Superior temporal gyrus (tissue), 1 donor: ENCODE measurements around the gene TBXAS1.
"Not testable (repeated sequence)": the region's sequence is repeated elsewhere in the genome, so short reads cannot be mapped to it uniquely, and the experiment has no call there.

Source experiments
- DNase-seq: peaks from one replicate; pipeline ENCODE4 v3.0.0-alpha.2; 2016; ENCODE audit errors: extremely low spot score

TBXAS1 gene

DNA sequence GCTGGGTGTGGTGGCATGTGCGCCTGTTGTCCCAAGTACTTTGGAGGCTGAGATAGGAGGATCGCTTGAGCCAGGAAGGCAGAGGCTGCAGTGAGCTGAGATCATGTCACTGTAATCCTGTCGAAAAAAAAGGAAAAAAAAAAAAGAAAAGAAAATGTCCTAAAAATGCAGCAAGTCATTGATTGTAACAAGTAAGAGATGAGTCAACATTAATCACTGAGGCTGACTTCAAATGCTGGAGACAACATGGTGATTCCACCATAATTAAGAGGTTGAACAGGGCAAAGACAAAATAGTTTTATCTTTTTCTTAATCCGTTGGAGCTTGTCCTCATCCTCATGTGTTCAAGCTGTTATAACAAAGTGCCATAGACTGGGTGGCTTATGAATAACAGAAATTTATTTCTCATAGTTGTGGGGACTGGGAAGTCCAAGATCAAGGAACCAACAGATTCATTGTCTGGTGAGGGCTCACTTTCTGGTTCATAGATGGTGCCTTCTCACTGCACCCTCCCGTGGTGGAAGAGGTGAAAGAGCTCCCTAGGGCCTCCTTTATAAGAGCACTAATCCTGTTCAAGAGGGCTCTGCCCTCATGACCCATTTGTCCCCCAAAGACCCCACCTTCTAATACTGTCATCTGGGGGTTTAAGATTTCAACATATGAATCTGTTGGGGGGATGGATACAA, 60.3 kb downstream of the TBXAS1 start:
- no peak for DNase-seq

DNA sequence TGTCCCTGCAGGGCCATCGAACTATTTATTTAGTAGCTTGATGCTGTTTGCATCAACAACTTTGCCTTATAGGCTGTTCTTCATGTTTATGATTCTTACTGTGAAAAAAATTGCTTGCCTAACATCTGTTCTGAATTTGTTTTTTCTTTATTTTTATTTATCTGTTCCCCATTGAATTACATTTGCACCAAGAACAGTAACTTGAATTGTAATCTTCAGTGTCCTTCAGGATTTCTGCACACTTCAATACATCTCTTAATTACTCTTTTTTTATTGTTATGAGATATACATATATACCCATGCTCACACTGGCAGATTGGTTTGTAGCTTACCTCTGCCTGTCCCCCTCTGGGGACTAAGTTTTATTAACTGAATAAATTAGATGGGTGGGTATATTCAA, 64.4 kb downstream of the TBXAS1 start:
- no peak for DNase-seq

DNA sequence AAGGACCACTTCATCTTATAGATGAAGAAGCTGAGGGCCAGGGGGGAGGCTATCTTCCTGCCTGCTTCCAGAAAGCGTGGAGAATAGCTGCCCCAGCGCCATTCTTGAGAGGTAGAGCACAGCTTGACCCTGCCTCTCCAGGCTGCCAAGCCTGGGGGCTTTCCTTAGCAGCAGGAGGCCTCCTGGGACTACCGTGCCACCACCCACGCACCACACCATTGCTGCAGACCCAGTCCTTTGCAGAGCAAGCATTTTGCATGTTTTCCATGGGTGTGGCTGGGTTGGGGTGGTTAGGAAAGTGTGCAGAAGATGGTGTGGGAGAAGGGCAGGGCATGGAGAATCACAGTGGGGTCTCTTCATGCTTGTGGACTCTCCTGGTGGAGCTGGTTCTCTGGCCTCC, 64.9 kb downstream of the TBXAS1 start:
- DNase-seq: no peak

DNA sequence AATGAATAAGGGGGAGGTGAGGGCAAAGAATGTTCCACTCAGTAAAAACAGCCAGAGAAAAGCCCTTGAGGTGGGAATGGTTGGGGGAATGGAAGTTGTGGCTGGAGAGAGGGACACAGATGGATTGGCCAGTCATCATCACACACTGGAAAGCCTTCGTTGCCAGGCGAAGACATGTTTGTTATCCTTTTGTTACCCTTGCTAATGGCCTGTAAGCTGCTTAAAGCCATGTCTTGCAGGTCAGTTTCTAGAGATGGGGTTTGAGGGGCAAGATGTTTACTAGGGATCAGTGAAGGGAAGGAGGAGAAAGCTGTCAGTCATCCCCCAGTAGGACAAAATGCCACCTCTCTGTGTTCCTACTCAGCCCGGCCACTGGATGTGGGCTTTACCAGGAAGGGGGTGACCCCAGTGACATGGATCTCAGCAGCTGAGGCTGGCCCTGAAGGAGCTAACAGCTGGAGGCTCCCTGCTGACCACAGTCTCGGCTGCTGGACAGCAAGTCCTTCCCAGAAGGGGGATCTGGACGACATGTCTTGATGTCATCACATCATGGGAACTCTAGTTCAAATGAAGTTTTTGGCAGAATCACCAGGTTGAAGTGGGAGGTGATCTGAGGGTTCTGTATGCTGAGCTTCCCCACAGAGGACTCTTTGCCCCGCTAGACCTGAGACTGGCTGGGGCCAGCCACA, 66.2 kb downstream of the TBXAS1 start:
- DNase-seq: no peak

DNA sequence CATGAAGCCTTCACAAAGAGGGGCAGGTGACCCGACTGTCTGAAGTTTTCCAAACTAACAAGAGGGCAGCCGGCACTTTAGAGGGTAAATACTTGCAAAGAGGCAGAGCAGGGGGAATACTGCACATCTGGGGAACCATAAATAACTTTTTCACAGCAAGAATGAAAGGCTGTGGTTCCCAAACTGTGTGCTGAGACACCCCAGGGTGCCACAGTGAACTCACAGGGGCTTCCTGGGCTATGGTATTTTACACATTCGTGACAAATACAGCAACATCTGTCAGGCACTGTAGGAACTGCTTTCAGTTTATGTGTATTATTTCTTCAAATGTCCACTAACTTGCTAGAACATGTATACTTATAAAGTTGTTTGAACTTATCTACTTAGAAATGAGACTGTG, 67.2 kb downstream of the TBXAS1 start:
- no peak for DNase-seq

DNA sequence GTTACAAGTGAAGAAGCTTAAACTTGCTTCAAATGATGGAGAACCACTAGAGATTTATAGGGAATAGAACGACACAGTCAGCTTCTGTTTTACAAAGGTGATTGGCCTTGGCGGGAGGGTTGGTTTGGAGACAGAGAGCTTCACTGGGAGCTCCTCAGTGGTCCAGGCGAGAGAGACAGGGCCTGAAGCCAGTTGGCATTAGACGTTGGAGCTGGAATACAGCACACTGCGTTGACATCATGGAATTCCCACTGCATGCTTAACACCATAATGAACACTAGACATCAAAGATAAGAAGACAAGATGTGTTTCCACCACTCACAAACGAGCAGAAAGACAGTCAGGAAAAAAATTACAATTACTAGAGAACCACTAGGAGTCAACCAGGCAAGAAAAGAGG, 67.8 kb downstream of the TBXAS1 start:
- DNase-seq: no peak

DNA sequence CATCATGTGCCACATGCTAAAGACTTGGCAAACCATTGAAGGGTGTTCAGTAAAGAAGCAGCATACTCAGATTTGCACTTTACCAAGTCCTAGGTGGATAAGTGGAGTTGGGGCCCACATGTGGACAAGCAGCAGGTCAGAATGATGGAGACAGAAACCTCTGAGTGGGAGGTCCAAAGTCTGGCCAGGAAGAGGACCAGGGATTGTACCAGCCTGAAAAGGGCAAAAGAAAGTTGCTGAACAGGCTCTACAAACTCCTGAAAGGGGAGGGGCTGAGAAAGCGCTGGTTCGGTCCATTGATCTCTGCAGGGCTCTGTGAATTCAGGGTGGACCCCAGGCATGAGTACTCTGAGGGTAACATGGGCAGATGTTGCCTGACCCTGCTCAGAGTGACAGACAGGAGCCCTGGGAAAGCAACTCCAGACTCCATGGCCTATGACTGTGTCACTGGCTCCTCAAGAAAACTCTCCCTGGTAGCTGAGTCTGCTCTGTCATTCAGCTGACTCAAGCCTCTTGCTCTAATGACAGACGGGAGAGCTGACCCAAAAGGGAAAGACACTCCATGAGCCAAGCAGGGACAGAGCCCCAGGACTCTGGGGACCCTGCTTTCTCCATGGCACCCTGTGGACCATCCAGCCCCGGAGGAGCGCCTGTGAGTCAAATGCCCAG, 68.5 kb downstream of the TBXAS1 start:
- DNase-seq: no peak

DNA sequence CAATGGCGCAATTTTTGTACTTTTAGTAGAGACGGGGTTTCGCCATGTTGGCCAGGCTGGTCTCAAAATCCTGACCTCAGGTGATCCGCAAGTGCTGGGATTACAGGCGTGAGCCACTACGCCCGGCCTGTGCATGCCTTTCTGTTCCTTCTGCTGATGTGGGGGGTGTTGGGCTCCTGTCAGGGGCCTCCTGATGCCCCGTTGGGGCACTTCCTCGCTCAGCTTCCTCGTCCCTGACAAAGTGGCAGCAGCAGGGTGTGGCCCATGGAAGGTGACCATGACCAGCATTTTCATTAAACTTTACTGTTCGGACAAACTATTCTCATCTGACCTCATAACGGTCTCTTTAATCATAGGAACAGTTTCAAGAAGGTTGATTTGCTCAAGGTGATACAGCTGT, 69.4 kb downstream of the TBXAS1 start:
- DNase-seq: no peak

DNA sequence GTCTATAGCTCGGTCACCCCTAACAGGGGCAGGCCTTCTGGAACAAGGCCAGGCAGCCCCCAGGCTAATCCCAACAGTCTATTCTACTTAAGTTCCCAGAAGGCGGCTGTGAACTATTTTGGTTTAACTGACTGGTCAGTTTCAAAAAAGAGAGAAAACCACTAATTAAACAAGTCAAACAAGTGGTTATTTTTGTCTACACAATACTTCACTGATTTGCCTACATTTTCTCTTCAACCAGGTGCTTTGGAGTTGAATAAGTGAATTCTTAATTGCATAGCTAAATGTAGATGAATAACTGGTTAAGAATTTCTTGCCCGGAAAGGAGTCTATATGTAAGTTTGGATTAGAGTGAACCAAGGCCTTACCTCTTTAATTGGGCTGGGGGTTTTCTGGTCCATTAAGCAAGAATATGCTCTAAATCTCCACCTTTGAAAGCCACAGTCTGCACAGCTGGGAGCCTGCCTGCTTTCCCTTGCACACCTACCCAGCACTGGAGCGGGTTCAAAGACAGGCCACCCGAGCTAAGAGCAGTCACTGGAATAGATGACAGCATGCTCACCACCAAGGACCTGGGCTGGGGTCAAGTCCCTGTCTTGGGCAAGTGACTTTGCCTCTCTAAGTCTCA, 70.4 kb downstream of the TBXAS1 start:
- no peak for DNase-seq

DNA sequence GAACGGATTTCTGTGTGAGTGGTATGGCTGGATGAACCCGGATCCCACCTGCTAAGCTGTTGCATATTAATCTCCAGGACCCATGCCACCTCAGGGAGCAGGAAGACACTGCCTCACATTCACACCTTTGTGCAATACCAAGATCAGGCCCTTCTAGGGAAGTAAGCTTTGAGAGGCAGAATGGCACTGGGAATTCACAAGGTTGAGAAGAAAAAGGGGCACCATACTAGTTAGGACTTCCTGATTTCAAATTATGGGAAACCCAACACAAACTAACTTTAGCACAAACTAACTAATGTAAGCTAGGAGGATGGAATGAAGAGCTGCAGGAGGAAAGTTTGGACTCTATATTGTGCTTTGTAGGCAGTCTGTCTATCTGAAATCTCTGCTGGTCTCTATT, 71.3 kb downstream of the TBXAS1 start:
- DNase-seq: no peak

DNA sequence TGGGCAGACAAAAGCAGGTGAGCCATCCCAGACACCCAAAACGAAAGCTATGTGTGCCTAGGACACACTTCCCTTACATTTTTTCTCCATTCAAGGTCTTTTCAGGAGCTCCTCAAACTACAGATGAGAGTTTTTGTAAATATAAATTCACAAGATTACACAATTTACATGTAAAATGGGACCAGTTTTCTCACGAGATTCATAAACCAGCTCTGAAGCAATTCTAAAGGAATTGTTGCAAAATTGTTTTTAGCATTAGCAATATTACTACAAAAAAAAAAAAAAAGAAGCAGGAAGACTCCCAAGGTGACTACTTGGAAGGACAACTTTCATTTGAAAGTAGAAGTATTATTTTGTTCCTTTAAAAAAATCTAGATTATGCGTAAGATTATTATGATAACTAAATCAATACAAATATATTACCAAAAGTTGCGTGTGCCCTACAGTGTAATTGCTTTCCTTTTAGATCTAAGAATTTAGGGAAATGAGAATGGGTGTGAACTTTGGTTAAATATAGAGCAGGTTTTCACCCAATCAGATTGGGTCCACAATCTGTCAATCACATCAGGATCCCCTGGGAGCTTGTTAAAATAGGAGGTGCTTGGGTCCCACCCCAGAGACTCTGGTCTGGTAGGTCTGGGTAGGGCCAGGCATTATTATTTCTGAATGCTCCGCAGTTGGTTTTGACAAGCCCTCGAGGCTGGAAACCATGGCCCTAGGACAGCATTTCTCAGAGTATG, 72.2 kb downstream of the TBXAS1 start:
- DNase-seq: no peak

DNA sequence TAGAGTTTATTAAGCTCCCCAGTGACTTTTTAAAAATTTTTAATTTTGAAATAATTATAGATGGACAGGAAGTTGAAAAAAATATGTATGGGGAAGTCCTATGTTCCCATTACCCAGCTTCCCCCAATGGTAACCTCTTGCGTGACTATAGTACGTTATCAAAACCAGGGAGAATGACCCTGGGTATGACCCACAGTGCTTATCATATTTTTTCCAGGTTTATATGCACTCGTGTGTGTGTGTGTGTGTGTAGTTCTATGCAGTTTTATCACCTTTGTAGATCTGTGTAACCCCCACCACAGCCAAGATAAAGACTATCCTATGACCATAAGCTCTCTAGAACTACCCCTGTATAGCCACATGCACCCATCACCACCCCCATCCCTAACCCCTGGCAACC, 72.8 kb downstream of the TBXAS1 start:
- no peak for DNase-seq

DNA sequence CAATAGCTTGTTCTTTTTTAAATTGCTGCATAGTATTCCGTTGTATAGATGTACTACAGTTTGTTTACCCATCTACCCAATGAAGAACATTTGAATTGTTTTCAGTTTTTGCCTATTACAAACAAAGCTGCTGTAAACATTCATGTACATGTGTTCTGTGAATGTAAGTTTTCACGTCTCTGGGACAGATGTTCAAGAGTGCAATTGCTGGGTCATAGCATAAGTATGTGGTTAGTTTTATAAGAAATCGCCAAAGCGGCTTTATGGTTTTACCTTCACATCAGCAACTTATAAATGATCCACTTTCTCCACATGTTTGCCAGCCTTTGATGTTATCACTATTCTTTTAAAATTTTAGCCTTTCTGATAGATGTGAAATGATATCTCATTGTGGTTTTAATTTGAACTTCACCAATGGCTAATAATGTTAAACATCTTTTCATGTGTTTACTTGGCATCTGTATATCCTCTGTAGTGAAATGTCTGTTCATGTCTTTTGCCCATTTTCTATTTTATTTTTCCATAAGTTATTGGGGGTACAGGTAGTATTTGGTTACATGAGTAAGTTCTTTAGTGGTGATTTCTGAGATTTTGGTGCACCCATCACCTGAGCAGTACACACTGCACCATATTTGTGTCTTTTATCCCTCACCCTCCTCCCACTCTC, 73.5 kb downstream of the TBXAS1 start:
- no peak for DNase-seq

DNA sequence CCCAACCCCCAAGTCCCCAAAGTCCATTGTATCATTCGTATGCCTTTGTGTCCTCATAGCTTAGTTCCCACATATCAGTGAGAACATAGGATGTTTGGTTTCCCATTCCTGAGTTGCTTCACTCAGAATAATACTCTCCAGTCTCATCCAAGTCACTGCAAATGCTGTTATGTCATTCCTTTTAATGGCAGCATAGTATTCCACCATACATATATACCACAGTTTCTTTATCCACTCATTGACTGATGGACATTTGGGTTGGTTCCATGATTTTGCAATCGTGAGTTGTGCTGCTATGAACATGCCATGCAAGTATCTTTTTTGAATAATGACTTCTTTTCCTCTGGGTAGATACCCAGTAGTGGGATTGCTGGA, 74.0 kb downstream of the TBXAS1 start:
- DNase-seq: not testable (repeated sequence)

DNA sequence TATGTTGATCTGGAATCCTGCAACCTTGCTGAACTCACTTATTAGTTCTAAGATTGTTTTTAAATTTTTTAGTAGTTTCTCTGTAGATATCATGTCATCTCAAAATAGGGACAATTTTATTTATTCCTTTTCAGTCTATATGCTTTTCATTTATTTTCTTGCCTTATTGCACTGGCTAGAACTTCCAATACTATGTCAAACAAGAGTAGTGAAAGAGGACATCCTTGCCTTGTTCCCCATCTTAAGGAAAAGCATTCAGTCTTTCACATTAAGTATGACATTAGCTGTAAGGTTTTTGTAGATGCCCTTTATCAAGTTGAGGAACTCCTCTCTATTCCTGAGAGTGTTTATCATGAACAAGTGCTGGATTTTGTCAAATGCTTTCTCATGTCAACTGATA, 77.8 kb downstream of the TBXAS1 start:
- DNase-seq: no peak

DNA sequence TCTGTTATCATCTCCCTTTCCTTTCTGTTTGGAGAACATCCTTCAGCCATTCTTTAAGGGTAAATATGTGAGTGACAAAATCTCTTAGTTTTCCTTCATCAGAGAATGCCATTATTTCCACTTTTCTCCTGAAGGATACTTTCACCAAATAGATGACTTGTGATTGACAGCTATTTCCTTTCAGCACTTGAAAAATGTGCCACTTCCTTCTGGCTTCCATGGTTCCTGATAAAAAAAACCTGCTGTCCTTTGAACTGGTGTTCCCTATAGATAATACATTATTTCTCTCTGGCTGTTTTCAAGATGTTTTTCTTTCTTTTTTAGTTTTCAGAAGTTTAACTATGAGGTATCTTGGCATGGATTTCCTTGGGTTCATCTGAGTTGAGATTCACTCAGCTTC, 79.7 kb downstream of the TBXAS1 start:
- no peak for DNase-seq

DNA sequence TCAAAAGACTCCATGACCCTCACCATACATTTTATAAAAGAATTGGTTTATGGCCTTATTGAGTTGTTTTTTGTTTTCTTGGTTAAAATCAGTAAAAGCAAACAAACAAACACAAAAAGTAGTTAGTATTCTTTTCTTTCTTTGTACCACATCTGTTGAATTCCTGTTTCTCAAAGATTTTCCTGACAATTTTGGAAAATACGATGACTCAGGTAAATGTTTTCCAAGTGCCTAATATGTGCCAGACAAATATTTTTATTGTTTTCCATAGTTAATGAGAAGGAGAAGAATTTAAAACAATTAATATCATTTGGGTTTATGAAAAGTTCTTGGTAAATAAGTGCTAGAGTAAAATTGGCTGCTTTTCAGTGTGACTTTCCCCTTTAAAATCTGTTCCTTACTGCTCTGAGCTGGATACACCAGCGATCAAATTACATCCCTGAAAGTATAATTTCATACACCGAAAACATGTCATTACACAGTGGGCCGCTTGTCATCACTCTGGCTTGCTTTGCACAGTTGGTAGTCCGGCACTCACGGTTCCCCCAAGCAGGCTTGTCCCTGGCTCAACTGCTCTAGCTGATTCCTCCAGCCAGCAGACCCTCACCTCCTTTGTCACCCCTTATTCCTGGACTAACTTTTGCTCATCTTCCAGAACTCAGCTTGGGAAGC, 80.5 kb downstream of the TBXAS1 start:
- DNase-seq: no peak

DNA sequence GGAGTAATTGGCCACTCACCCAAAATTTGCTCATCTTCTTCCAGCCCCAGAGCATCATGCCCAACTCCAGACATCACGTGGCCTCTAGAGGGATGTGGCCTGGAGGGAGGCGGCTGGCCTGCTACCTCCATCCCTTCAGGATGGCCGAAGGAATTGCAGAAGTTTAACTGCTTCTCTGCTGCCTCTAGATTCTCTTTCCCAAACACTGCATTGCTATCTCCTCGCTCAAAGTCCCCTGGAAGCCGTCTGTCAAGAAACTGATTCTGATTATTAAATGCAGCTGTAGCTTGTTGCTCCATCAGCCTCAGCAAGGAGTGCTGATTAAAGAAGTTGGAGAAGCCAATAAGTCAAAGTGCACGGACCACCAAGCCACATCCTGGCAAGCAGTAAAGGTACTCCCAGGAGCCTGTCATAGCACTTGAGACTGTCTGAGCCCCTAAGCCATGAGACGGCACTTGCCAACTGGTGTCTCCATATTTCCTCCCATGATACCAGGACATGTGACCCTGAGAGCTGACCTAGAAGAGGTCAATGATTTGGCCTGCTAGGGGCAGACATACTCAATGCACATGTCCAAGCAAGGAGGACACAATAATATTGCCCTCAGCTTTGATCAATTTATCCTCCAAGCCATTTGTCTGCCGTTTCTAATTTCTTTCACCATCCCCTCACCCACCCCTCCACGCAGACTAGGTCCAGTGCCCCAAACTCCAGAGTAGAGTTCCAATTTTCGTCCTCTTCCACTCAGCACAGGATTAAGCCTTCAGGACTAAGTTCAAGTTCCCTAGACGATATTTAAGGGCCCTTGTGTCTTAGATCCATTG, 84.2 kb downstream of the TBXAS1 start:
- DNase-seq: no peak

DNA sequence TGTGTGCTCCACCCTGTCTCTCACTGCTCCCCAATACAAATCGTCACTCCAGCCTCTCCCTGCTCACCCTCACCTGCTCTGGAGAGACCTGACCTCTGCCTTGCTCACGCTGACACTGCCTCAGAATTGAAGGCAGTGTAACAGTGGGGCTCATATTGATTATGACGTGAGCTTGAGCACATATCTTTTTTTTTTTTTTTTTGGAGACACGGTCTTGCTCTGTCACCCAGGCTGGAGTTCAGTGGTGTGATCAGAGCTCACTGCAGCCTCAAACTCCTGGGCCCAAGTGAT, 84.7 kb downstream of the TBXAS1 start:
- DNase-seq: no peak
